Spleen (tissue), 7 donors: ENCODE measurements around the gene ZNF722.

ENCODE experiments used
- POLR2A ChIP-seq, 3 donors: fragments of 450-650 bp; IDR thresholded peaks; one replicate each; pipeline ENCODE4 v1.5.1; 2017; ENCODE audit warnings: antibody characterized with exemption in 3 of 3, mild to moderate bottlenecking in 1 of 3
- POLR2AphosphoS5 ChIP-seq, 3 donors: sonication (generic); formaldehyde crosslinking; IDR thresholded peaks; one replicate each; pipeline ENCODE4 v1.5.1; 2017; ENCODE audit warnings: antibody characterized with exemption in 3 of 3
- TF ChIP-seq, protein P1 (sequence below), 11 experiments: fragments of 200-600 bp in 7 of 11; fragments of 450-650 bp in 4 of 11; sonication (generic) in 4 of 11; IDR thresholded peaks in 8 of 11; conservative IDR thresholded peaks in 3 of 11; 1 replicate in 7 of 11; 2 replicates in 4 of 11; pipeline versions ENCODE4 v1.4.0 to v1.8.0; 2016 to 2021; ENCODE audit warnings: antibody characterized with exemption in 11 of 11, inconsistent platforms in 4 of 11, mild to moderate bottlenecking in 1 of 11
- donor health status: DM: no; HTN: no; CAD: no; lungs with moderate emphysema.
- donor health status: DM: no; HTN: no; CAD: no.
- donor health status: DM: no; HTN: no; CAD: no.

- TF ChIP-seq POLR2AphosphoS5 (IDR thresholded peaks at IDR 0.05), result no peak
- TF ChIP-seq, protein P1, sequence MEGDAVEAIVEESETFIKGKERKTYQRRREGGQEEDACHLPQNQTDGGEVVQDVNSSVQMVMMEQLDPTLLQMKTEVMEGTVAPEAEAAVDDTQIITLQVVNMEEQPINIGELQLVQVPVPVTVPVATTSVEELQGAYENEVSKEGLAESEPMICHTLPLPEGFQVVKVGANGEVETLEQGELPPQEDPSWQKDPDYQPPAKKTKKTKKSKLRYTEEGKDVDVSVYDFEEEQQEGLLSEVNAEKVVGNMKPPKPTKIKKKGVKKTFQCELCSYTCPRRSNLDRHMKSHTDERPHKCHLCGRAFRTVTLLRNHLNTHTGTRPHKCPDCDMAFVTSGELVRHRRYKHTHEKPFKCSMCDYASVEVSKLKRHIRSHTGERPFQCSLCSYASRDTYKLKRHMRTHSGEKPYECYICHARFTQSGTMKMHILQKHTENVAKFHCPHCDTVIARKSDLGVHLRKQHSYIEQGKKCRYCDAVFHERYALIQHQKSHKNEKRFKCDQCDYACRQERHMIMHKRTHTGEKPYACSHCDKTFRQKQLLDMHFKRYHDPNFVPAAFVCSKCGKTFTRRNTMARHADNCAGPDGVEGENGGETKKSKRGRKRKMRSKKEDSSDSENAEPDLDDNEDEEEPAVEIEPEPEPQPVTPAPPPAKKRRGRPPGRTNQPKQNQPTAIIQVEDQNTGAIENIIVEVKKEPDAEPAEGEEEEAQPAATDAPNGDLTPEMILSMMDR (IDR thresholded peaks at IDR 0.05 in 8 of 11, conservative IDR thresholded peaks at IDR 0.05 in 3 of 11), result no peak
- no peak for TF ChIP-seq POLR2A (IDR thresholded peaks at IDR 0.05)
Observed at GRCh38 chr7:64035388-64035787, 36.7 kb downstream of the ZNF722 start.
